Keratinocyte (primary cell): ENCODE data around the gene LMNTD1.

Experiments
- CTCF ChIP-seq, 3 experiments: IDR thresholded peaks in 1 of 3; conservative IDR thresholded peaks in 1 of 3; optimal IDR thresholded peaks in 1 of 3; 2 replicates in 2 of 3; 3 replicates in 1 of 3; pipeline versions ENCODE3 to v1.5.1; 2011; ENCODE audit warnings: low read length in 3 of 3, mild to moderate bottlenecking in 3 of 3, moderate library complexity in 2 of 3, control low read depth in 1 of 3, inconsistent platforms in 1 of 3; ENCODE audit not compliant: insufficient read depth in 2 of 3; ENCODE audit errors: extremely low read depth in 1 of 3
- EZH2 ChIP-seq: IDR thresholded peaks from one replicate; pipeline ENCODE4 v1.6.1; 2012; ENCODE audit warnings: inconsistent platforms, mild to moderate bottlenecking, low read length, moderate library complexity

GRCh38 chr12:25566202-25566949 is 13.3 kb upstream of the LMNTD1 start:
- TF ChIP-seq CTCF (optimal IDR thresholded peaks at IDR 0.05 in 1 of 3, IDR thresholded peaks at IDR 0.05 in 1 of 3, conservative IDR thresholded peaks at IDR 0.05 in 1 of 3; ENCODE audit: extremely low read depth in 1 of 3, insufficient read depth in 2 of 3, low read length in 3 of 3) (no peak), EZH2 (no peak)
